CD4-positive, alpha-beta T cell treated with Interleukin-4 for 1 hour (primary cell): ENCODE measurements around the gene CEP112.

Experiments
- DNase-seq, 2 donors: peaks; one replicate each; pipeline ENCODE4 v3.0.0-alpha.2; 2020 to 2022

The CEP112 gene

GRCh38 chr17:65920996-65921395 is 270.9 kb downstream of the CEP112 start:
- no peak for DNase-seq

- DNase-seq: no peak
Measured at GRCh38 chr17:65918916-65919315, 273.0 kb downstream of the CEP112 start.

GRCh38 chr17:65918500-65918899 is 273.4 kb downstream of the CEP112 start:
- no peak for DNase-seq

- no peak for DNase-seq
Measured at GRCh38 chr17:65917560-65917959, 274.4 kb downstream of the CEP112 start.

- DNase-seq: no peak
Measured at GRCh38 chr17:65916425-65916824, 275.5 kb downstream of the CEP112 start.

- no peak for DNase-seq
Measured at GRCh38 chr17:65914784-65915342, 277.1 kb downstream of the CEP112 start.

- no peak for DNase-seq
Measured at GRCh38 chr17:65913326-65913850, 278.5 kb downstream of the CEP112 start.

GRCh38 chr17:65910836-65911235 is 281.1 kb downstream of the CEP112 start:
- no peak for DNase-seq

- DNase-seq: no peak
Measured at GRCh38 chr17:65902831-65903522, 289.0 kb downstream of the CEP112 start.

GRCh38 chr17:65902155-65902554 is 289.8 kb downstream of the CEP112 start:
- no peak for DNase-seq

GRCh38 chr17:65901394-65901793 is 290.5 kb downstream of the CEP112 start:
- no peak for DNase-seq

- no peak for DNase-seq
Measured at GRCh38 chr17:65900216-65900615, 291.7 kb downstream of the CEP112 start.

- DNase-seq: no peak
Measured at GRCh38 chr17:65898651-65899050, 293.3 kb downstream of the CEP112 start.

GRCh38 chr17:65896889-65897288 is 295.0 kb downstream of the CEP112 start:
- no peak for DNase-seq

GRCh38 chr17:65895969-65896368 is 296.0 kb downstream of the CEP112 start:
- no peak for DNase-seq

- DNase-seq: no peak
Measured at GRCh38 chr17:65893692-65894279, 298.1 kb downstream of the CEP112 start.

GRCh38 chr17:65892912-65893377 is 299.0 kb downstream of the CEP112 start:
- DNase-seq: no peak

- DNase-seq: no peak
Measured at GRCh38 chr17:65891231-65891735, 300.6 kb downstream of the CEP112 start.

GRCh38 chr17:65888649-65889048 is 303.3 kb downstream of the CEP112 start:
- DNase-seq: no peak

GRCh38 chr17:65886315-65887245 is 305.4 kb downstream of the CEP112 start:
- no peak for DNase-seq

- DNase-seq: no peak
Measured at GRCh38 chr17:65885541-65886312, 306.2 kb downstream of the CEP112 start.

GRCh38 chr17:65876985-65877384 is 314.9 kb downstream of the CEP112 start:
- no peak for DNase-seq
